Small intestine (tissue), 7 donors: ENCODE results near the gene RPSA. TPM values are rescaled to one million over a fixed set of nuclear protein-coding genes. Genes with fewer than 3 reads are reported as not detected.

Experiments used
- DNase-seq, 2 donors: peaks; one replicate each; pipeline versions ENCODE4 v3.0.0 to v3.0.0-alpha.2; 2013
- FAIRE-seq: peaks from 2 replicates; lab custom pipeline; 2012; peaks lifted over from hg19 to GRCh38; lab: Jason Lieb, UNC
- H3K27ac ChIP-seq, 3 donors: one replicate each; pipeline ENCODE4 v1.5.1; 2013; ENCODE audit warnings: low read length in 2 of 3, mild to moderate bottlenecking in 2 of 3, control low read depth in 1 of 3, inconsistent platforms in 1 of 3, low read depth in 1 of 3, moderate library complexity in 1 of 3
- H3K27me3 ChIP-seq, 3 donors: one replicate each; pipeline ENCODE4 v1.6.1; 2013; ENCODE audit warnings: low read length in 3 of 3, inconsistent platforms in 1 of 3; ENCODE audit not compliant: control insufficient read depth in 3 of 3, insufficient read depth in 3 of 3
- H3K36me3 ChIP-seq, 3 donors: one replicate each; pipeline ENCODE4 v1.6.1; 2013; ENCODE audit warnings: low read length in 3 of 3, inconsistent platforms in 1 of 3, low read depth in 1 of 3, mild to moderate bottlenecking in 1 of 3, moderate library complexity in 1 of 3; ENCODE audit not compliant: control insufficient read depth in 3 of 3, insufficient read depth in 2 of 3
- H3K4me1 ChIP-seq, 3 donors: one replicate each; pipeline ENCODE4 v1.6.1; 2013; ENCODE audit warnings: low read length in 2 of 3, inconsistent platforms in 1 of 3, low read depth in 1 of 3, mild to moderate bottlenecking in 1 of 3, moderate library complexity in 1 of 3; ENCODE audit not compliant: control insufficient read depth in 3 of 3, insufficient read depth in 2 of 3
- H3K4me3 ChIP-seq, 3 donors: one replicate each; pipeline ENCODE4 v1.5.1; 2013; ENCODE audit warnings: low read length in 3 of 3, control low read depth in 1 of 3, inconsistent platforms in 1 of 3, low read depth in 1 of 3, mild to moderate bottlenecking in 1 of 3, moderate library complexity in 1 of 3
- H3K9me3 ChIP-seq, 2 donors: one replicate each; pipeline ENCODE4 v1.6.1; 2013; ENCODE audit warnings: low read depth in 1 of 2, low read length in 1 of 2; ENCODE audit not compliant: control insufficient read depth in 2 of 2, insufficient read depth in 1 of 2
- WGBS, 3 donors: extraction: QIAGEN DNeasy Blood & Tissue Kit; methylation state at CpG; one replicate each; pipeline ENCODE4 v1.1.7; 2013; 5-methylcytosine and 5-hydroxymethylcytosine counted together
- polyA plus RNA-seq, 4 donors: library from polyadenylated mRNA; stranded (reverse) in 3 of 4; unstranded in 1 of 4; fragments of 200-250 nt in 3 of 4; fragments of 120-200 nt in 1 of 4; gene quantifications; one replicate each; pipeline versions ENCODE4 v1.2.1 to v1.2.3, GENCODE V29; 2013
- donor health status: healthy with polysubstance abuse.
- donor health status: control.
- donor health status: control.
- donor health status: Bipolar disorder and iron deficiency.
- donor health status: healthy.

RPSA gene
- polyA plus RNA-seq, 4 donors: 893 to 2,034 (median 1,393) TPM

GRCh38 chr3:39372833-39373232 is 33.7 kb upstream of the RPSA start:
- no peak overlapping the region for H3K4me3 ChIP-seq
- H3K9me3 ChIP-seq: no peaks in the 10 kb centered on the region
- H3K4me1 ChIP-seq: no peaks in the 10 kb centered on the region
- no peak overlapping the region for H3K27ac ChIP-seq
- no peak for DNase-seq
- no peaks in the 10 kb centered on the region for H3K36me3 ChIP-seq
- H3K27me3 ChIP-seq: no peaks in the 10 kb centered on the region
- no peak for FAIRE-seq

- 63 to 80% (median 74%) methylated on average over 5 of the region's 5 CpGs for WGBS, 3 donors
- FAIRE-seq: no peak
- DNase-seq: no peak
- no peaks in the 10 kb centered on the region for H3K36me3 ChIP-seq
- H3K27ac ChIP-seq: no peak overlapping the region
- H3K9me3 ChIP-seq: no peaks in the 10 kb centered on the region
- no peak overlapping the region for H3K4me3 ChIP-seq
- H3K4me1 ChIP-seq: no peaks in the 10 kb centered on the region
- H3K27me3 ChIP-seq: no peaks in the 10 kb centered on the region
Observed at GRCh38 chr3:39376959-39377634, 29.4 kb upstream of the RPSA start.

- H3K4me1 ChIP-seq: no peaks in the 10 kb centered on the region
- DNase-seq (peak; percentile 80 to 82), FAIRE-seq (no peak)
- WGBS, 3 donors: 6 to 23% (median 21%) methylated on average over 4 of the region's 4 CpGs
- H3K27ac ChIP-seq: no peak overlapping the region
- no peaks in the 10 kb centered on the region for H3K27me3 ChIP-seq
- no peaks in the 10 kb centered on the region for H3K36me3 ChIP-seq
- no peaks in the 10 kb centered on the region for H3K9me3 ChIP-seq
- H3K4me3 ChIP-seq: no peak overlapping the region
Observed at GRCh38 chr3:39378088-39378487, 28.4 kb upstream of the RPSA start.

- DNase-seq: peak; percentile 11 to 35
- no peaks in the 10 kb centered on the region for H3K27me3 ChIP-seq
- FAIRE-seq: no peak
- WGBS, 3 donors: 51 to 76% (median 56%) methylated on average over 10 of the region's 10 CpGs
- H3K4me3 ChIP-seq: no peak overlapping the region
- H3K4me1 ChIP-seq: no peaks in the 10 kb centered on the region
- no peak overlapping the region for H3K27ac ChIP-seq
- H3K9me3 ChIP-seq: no peaks in the 10 kb centered on the region
- no peaks in the 10 kb centered on the region for H3K36me3 ChIP-seq
Observed at GRCh38 chr3:39378957-39379777, 27.4 kb upstream of the RPSA start.

- whole genome bisulfite sequencing, 3 donors: 87 to 90% (median 88%) methylated on average over 5 of the region's 5 CpGs
- Histone ChIP-seq H3K4me1 (no peaks in the 10 kb centered on the region), H3K9me3 (no peaks in the 10 kb centered on the region), H3K36me3 (no peaks in the 10 kb centered on the region), H3K27ac (no peak overlapping the region), H3K27me3 (no peaks in the 10 kb centered on the region), H3K4me3 (no peak overlapping the region)
- DNase-seq (no peak), FAIRE-seq (no peak)
Observed at GRCh38 chr3:39379778-39380155, 26.8 kb upstream of the RPSA start.

DNA sequence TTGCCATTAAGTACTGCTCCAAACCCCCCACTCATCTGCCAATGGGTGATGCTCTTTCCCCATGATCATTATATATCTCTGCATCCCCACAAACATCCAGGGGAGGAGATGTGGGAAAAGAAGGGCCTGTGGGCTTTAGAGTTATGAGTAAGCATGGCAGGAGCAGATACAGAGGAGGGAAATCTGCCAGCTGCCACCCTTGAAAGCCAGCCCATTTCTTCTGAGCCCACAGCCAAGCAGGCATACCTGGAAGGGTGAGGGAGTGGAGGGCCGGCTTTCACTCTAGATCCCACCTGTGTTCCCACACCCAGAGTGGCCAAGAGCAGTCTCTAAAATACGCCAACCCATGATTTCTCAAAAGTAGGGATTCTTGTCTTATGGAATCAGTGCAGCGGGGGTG is 25.1 kb upstream of the RPSA start:
- Histone ChIP-seq H3K27me3 (no peaks in the 10 kb centered on the region), H3K9me3 (no peaks in the 10 kb centered on the region), H3K4me1 (peaks cover 0 to 6% (median 5%) of the 10 kb centered on the region in 3 donors), H3K36me3 (no peaks in the 10 kb centered on the region), H3K27ac (no peak overlapping the region), H3K4me3 (no peak overlapping the region)
- WGBS, 3 donors: 92 to 100% (median 97%) methylated on average over 3 of the region's 3 CpGs
- DNase-seq: no peak
- FAIRE-seq: no peak

- Histone ChIP-seq H3K27ac (peak within 1 kb of the TSS; percentile 90 to 98 (median 95)), H3K36me3 (no peaks in the 10 kb centered on the region), H3K9me3 (no peaks in the 10 kb centered on the region), H3K4me1 (peaks cover 6 to 15% (median 13%) of the 10 kb centered on the region in 3 donors), H3K27me3 (no peaks in the 10 kb centered on the region), H3K4me3 (peak within 1 kb of the TSS; percentile 66 to 88 (median 82))
- DNase-seq: peak; percentile 87 to 93
- WGBS, 3 donors: 0 to 1% (median 0%) methylated on average over 59 to 62 of the region's 62 CpGs
- FAIRE-seq: no peak
Observed at GRCh38 chr3:39383045-39383880, 23.3 kb upstream of the RPSA start, which contains the start of gene SLC25A38. Gene SLC25A38 (plus strand): TSS chr3:39383370. CDS start chr3:39383725, 355 bp downstream.
